ENCODE measurements around the gene LAMB1.
A peak's percentile ranks its signal among the peaks of the same experiment; 100 is the strongest.

Gene LAMB1

DNA sequence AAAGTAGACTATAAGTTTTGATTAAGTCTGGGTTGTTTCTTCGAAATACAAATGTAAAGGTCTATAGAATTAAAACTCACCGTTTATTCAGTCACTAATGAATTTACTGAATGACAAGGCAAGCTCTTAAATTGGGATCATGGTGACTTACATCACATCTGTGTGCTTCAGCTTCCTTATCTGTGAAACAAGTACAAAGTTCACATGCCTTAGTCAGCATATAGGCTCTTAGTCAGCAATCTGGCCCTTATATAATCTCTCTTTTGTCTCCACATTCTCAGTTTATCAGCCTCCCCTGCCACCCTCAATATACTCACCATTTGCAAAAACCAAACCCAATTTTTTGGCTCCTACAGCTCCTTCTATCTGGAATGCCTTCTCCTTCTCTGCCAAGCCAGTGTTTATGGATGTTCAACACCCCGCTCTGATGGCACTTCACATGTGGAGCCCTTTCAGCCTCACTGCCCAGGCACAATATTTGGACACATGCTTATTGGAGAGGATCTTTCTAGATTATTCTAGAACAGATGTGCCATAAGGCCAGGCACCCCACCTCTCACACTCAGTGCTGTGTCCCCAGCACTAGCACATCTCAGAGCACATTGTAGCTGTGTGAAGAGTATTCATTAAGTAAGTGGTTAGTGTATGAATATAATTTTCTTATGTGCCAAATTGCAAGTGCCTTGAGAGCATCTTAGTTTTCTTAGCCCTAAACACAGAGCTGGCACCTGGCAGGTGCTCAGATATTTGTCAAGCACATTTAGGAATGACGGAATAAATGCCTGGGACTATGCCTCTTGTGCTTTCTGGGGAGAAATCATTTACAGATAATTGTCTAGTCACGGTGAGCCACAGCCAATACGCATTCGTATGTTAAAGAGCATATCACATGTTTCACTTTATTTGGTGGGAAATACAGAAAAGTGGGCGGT is 9.8 kb upstream of the LAMB1 start:
- no peak overlapping the region for H3K27ac ChIP-seq
- TF ChIP-seq, protein P1, sequence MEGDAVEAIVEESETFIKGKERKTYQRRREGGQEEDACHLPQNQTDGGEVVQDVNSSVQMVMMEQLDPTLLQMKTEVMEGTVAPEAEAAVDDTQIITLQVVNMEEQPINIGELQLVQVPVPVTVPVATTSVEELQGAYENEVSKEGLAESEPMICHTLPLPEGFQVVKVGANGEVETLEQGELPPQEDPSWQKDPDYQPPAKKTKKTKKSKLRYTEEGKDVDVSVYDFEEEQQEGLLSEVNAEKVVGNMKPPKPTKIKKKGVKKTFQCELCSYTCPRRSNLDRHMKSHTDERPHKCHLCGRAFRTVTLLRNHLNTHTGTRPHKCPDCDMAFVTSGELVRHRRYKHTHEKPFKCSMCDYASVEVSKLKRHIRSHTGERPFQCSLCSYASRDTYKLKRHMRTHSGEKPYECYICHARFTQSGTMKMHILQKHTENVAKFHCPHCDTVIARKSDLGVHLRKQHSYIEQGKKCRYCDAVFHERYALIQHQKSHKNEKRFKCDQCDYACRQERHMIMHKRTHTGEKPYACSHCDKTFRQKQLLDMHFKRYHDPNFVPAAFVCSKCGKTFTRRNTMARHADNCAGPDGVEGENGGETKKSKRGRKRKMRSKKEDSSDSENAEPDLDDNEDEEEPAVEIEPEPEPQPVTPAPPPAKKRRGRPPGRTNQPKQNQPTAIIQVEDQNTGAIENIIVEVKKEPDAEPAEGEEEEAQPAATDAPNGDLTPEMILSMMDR (conservative IDR thresholded peaks at IDR 0.05) = no peak

DNA sequence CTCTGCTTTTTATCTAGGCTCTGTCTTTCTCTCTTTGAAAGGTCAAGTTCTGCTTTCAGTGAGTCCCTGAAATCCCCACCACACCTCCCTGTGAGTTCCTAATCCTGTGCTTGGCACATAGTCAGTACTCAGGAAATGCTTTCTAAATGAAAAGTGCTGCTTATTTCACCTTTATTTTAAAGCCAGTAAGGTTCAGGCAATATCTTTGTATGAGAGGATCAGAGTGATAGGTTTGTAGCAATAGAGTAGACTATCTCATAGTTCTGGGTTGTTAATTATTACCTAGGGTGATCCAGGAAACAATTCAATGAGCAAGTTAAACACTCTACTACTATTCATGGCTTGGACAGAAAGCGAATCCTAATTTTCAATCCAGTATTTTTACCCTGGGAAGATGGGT is 7.4 kb upstream of the LAMB1 start:
- H3K27ac ChIP-seq = peak overlapping the region; percentile 57
- TF ChIP-seq, protein P1 (conservative IDR thresholded peaks at IDR 0.05) = no peak

DNA sequence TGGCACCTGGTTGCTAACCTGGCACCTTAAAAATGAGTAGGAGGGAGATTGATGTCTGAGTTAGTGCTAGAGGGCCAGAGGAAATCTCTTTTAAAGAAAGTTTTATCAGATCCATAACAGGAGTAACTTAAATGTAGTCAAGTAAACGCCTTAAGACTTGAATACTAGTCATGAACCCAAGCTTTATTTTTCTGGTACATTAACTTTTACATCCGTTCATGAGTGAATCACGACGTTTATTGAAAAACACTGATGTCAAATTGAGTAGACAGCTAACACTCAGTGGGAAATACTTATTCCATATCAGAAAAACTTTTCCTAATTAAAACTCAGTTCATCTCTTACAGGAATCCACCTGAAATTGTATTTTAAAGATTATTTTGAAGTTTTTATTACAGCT is 6.9 kb upstream of the LAMB1 start:
- TF ChIP-seq, protein P1 (conservative IDR thresholded peaks at IDR 0.05) = no peak
- H3K27ac ChIP-seq = peak overlapping the region; percentile 57; the same call in 1 of the 2 replicates

DNA sequence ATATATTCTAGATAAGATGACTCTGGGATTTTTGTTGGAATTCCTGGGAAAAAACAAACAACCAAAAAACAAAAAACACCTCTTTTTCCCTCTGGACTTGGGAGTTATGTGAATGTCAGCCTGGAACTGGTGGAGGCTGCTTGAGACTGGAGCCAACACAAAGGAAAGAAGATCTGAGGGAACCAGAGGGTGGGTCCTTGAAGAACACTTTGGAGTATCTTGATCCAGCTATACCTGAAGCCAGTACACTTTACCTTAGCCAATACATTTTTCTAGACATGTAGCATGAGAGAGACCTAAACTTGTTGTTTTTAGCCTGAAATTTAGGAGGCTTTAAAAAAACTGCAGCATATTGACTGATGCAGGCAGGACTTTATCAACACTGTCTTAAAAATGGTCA is 5.9 kb upstream of the LAMB1 start:
- no peak overlapping the region for H3K27ac ChIP-seq
- TF ChIP-seq, protein P1 (conservative IDR thresholded peaks at IDR 0.05) = no peak

DNA sequence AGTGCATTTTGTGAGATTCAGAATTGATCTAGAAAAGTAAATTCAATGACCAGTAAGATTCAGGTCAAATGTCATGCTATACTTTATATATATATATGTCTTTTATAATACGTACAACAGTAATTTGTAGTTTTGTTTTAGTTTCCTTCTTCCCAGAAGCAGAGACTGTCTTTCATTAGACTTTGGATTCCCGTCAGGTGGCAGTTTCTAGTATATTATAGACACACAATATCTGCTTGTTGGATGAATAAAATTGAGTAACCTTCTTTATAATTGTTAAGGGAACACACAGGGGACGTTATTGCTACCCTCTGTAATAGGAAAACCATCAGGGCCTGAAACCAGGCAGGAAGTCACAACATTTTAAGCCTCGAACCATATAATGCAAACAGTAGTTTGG is 5.3 kb upstream of the LAMB1 start:
- no peak overlapping the region for H3K27ac ChIP-seq
- TF ChIP-seq, protein P1 (conservative IDR thresholded peaks at IDR 0.05) = no peak

DNA sequence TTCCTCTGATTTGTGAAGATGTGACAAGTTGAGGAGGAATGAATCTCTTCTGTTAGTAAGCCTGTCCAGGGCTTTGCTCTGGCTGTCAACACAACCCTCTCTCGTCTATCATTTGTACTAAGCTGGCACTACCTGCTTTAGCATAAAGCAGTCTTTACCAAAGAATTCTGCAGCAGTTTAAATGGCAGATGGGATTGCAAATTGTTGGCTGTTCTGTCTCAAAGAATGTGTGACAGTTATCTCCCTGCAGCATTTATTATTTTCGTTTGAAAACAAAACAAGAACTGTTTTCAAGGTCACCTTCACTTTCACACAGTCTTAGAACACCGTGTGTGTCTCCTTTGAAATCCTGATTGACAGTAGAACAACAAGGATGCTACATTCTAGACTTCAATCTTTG is 4.8 kb upstream of the LAMB1 start:
- H3K27ac ChIP-seq = no peak overlapping the region
- TF ChIP-seq, protein P1 (conservative IDR thresholded peaks at IDR 0.05) = no peak

- no peak overlapping the region for H3K27ac ChIP-seq
- TF ChIP-seq, protein P1 (conservative IDR thresholded peaks at IDR 0.05) = no peak
These were observed 4.3 kb upstream of the LAMB1 start for GRCh38 chr7:108007261-108007660.
